Gastroesophageal sphincter (tissue), 3 donors: Measurements from ENCODE around the gene GOSR2.

Source experiments
- EP300 ChIP-seq: sonication (generic); formaldehyde crosslinking; IDR thresholded peaks from one replicate; pipeline ENCODE4 v1.6.1; 2017; ENCODE audit warnings: antibody characterized with exemption, mild to moderate bottlenecking
- POLR2A ChIP-seq, 2 donors: fragments of 450-650 bp; IDR thresholded peaks; one replicate each; pipeline ENCODE4 v1.6.1; 2017; ENCODE audit warnings: antibody characterized with exemption in 2 of 2, mild to moderate bottlenecking in 2 of 2, moderate library complexity in 1 of 2
- TF ChIP-seq, protein P1 (sequence below), 4 experiments: fragments of 200-600 bp in 2 of 4; fragments of 450-650 bp in 2 of 4; sonication (generic) in 1 of 4; IDR thresholded peaks; one replicate each; pipeline ENCODE4 v1.5.1; 2017 to 2019; ENCODE audit warnings: antibody characterized with exemption in 4 of 4, mild to moderate bottlenecking in 2 of 4, moderate library complexity in 2 of 4

DNA sequence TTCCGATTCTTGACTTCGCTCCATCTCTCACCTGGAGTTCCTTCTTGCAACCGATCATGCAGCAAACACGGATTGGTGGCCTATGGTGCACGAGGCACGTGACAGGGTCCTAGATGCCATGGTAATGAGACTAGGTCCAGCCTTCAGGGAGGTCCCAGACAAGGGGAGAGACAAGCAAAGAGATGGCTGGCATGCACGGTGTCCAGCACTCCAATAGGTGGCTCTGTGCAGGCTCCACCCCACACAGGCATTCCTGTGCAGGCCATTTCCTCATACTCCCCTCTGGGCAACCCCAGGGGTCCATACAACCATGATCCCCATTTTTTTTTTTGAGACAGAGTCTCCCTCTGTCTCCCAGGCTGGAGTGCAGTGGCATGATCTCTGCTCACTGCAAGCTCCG, 40.3 kb upstream of the GOSR2 start:
- TF ChIP-seq, protein P1, sequence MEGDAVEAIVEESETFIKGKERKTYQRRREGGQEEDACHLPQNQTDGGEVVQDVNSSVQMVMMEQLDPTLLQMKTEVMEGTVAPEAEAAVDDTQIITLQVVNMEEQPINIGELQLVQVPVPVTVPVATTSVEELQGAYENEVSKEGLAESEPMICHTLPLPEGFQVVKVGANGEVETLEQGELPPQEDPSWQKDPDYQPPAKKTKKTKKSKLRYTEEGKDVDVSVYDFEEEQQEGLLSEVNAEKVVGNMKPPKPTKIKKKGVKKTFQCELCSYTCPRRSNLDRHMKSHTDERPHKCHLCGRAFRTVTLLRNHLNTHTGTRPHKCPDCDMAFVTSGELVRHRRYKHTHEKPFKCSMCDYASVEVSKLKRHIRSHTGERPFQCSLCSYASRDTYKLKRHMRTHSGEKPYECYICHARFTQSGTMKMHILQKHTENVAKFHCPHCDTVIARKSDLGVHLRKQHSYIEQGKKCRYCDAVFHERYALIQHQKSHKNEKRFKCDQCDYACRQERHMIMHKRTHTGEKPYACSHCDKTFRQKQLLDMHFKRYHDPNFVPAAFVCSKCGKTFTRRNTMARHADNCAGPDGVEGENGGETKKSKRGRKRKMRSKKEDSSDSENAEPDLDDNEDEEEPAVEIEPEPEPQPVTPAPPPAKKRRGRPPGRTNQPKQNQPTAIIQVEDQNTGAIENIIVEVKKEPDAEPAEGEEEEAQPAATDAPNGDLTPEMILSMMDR (IDR thresholded peaks at IDR 0.05) = no peak
- TF ChIP-seq POLR2A (IDR thresholded peaks at IDR 0.05) (no peak), EP300 (no peak)
